Immature natural killer cell (primary cell): ENCODE measurements around the gene TM9SF4. TPM values are rescaled to one million over a fixed set of nuclear protein-coding genes. Genes with fewer than 3 reads are reported as not detected.

Experiments
- DNase-seq, 3 donors: peaks; one replicate each; pipeline ENCODE4 v3.0.0; 2022; ENCODE audit warnings: mixed read lengths in 1 of 3
- H3K27ac Mint-ChIP-seq, 6 donors: one replicate each; pipeline ENCODE4 v1.8.0; 2020; ENCODE audit warnings: mixed read lengths in 6 of 6, mild to moderate bottlenecking in 5 of 6, inconsistent platforms in 4 of 6, moderate library complexity in 3 of 6
- H3K27me3 Mint-ChIP-seq, 3 donors: one replicate each; pipeline ENCODE4 v1.8.0; 2020 to 2021; ENCODE audit warnings: low read depth in 3 of 3, mild to moderate bottlenecking in 3 of 3, mixed read lengths in 3 of 3, moderate library complexity in 3 of 3, inconsistent platforms in 1 of 3
- H3K36me3 Mint-ChIP-seq, 3 donors: one replicate each; pipeline ENCODE4 v1.8.0; 2020; ENCODE audit warnings: mixed read lengths in 3 of 3, inconsistent platforms in 2 of 3, mild to moderate bottlenecking in 2 of 3
- H3K4me1 Mint-ChIP-seq, 2 donors: one replicate each; pipeline ENCODE4 v1.8.0; 2020; ENCODE audit warnings: inconsistent platforms in 2 of 2, mild to moderate bottlenecking in 2 of 2, mixed read lengths in 2 of 2, moderate library complexity in 1 of 2
- H3K4me3 Mint-ChIP-seq, 5 donors: one replicate each; pipeline ENCODE4 v1.8.0; 2020; ENCODE audit warnings: mild to moderate bottlenecking in 5 of 5, mixed read lengths in 5 of 5, inconsistent platforms in 3 of 5, moderate library complexity in 3 of 5
- H3K9me3 Mint-ChIP-seq, 6 donors: one replicate each; pipeline ENCODE4 v1.8.0; 2020; ENCODE audit warnings: mild to moderate bottlenecking in 6 of 6, mixed read lengths in 6 of 6, inconsistent platforms in 4 of 6, moderate library complexity in 3 of 6
- polyA plus RNA-seq, 3 donors: library from polyadenylated mRNA; unstranded; fragments of 300-500 nt; fragmentation: Illumina TruSeq; gene quantifications; one replicate each; pipeline ENCODE4 v1.2.3, GENCODE V29; 2021

The TM9SF4 gene
- polyA plus RNA-seq, 3 donors from 2014 or later: 22.0 to 42.9 (median 38.5) TPM

DNA sequence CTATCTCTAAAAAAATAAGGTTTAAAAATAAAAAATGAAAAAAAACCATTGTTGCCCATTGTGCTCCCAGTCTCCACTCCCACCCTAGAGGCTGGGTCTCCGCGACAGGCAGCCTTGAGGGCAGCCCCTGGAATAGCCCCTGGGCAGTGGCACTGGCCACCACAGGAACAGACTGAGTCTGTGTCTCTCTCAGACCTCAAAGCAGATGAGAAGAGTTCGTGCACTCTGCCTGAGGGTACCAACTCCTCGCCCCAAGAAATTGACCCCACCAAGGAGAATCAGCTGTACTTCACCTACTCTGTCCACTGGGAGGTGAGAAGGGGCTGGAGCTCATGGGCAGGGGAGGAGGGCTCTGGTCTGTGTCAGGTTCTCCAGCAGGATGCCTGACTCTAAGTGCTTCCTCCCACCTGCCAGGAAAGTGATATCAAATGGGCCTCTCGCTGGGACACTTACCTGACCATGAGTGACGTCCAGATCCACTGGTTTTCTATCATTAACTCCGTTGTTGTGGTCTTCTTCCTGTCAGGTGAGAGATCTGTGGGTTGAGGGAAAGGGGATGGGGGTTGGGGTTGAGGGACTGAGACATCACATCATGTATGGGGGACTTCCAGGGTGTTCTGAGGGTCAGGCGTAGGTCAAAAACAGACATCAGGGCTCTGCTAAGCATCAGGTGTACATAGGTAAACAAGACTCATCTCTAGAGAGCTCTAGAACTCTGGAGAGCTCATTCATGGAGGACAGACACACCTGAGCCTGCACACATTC lies 35.6 kb downstream of the TM9SF4 start:
- peaks cover 24 to 57% (median 37%) of the 10 kb centered on the region in 3 donors for H3K36me3 Mint-ChIP-seq
- no peak overlapping the region for H3K4me3 Mint-ChIP-seq
- DNase-seq: no peak
- no peaks in the 10 kb centered on the region for H3K9me3 Mint-ChIP-seq
- peak overlapping the region in 1 of 6 donors; percentile 1 for H3K27ac Mint-ChIP-seq
- no peaks in the 10 kb centered on the region for H3K27me3 Mint-ChIP-seq
- no peaks in the 10 kb centered on the region for H3K4me1 Mint-ChIP-seq

DNA sequence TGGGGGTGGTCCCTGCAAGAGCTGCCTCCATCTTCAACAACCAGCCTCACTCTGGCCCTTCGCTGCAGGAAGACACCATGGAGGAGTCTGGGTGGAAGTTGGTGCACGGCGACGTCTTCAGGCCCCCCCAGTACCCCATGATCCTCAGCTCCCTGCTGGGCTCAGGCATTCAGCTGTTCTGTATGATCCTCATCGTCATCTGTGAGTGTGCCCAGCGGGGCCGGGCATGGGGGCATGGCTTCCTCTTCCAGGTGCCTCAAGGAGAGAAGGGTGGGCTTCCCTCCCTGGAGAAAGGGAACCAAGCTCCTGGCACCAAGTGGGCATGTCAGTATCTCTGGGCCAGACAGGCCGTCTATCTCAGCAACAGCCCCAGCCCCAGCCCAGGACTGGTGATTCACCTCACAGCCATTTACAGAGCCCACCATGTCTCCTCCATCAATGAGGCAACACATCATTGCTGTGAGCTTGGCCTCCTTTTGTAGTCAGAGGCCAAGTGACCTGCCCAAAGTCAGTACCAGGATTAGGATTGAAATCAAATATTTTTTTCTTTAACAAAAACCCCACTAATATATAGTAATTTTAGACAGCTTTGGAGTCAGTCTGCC lies 40.2 kb downstream of the TM9SF4 start:
- peak overlapping the region in 1 of 6 donors; percentile 76 for H3K27ac Mint-ChIP-seq
- no peak for DNase-seq
- H3K27me3 Mint-ChIP-seq: peaks cover 0 to 2% (median 0%) of the 10 kb centered on the region in 3 donors
- peaks cover 21 to 36% (median 24%) of the 10 kb centered on the region in 3 donors for H3K36me3 Mint-ChIP-seq
- no peaks in the 10 kb centered on the region for H3K9me3 Mint-ChIP-seq
- no peak overlapping the region for H3K4me3 Mint-ChIP-seq
- H3K4me1 Mint-ChIP-seq: peaks cover 2 to 3% of the 10 kb centered on the region in 2 donors

DNA sequence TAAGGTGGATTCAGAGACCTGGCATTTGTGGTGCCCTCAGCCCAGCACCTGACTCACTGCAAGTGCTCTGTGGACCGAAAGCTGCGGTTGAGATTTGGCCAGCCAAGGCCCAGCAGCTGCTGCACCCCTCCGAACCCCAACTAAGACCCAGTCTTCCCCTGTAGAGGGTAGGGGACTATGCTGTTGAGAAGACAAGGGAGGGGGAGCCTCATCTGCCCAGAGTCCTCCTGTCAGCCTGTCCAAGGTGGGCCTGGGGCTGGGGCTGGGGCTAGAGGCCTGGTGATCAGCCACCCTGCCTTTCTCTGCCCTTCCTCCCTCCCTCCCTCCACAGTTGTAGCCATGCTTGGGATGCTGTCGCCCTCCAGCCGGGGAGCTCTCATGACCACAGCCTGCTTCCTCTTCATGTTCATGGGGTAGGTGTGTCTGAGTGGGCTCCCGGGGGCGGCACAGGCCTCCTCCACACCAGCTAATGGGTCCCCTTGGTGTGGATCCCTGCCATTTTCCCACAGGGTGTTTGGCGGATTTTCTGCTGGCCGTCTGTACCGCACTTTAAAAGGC lies 40.9 kb downstream of the TM9SF4 start:
- Mint-ChIP-seq H3K27ac (no peak overlapping the region), H3K27me3 (peaks cover 0 to 2% (median 0%) of the 10 kb centered on the region in 3 donors), H3K36me3 (peaks cover 19 to 36% (median 23%) of the 10 kb centered on the region in 3 donors), H3K9me3 (no peaks in the 10 kb centered on the region), H3K4me1 (peaks cover 6 to 10% of the 10 kb centered on the region in 2 donors), H3K4me3 (no peak overlapping the region)
- no peak for DNase-seq

DNA sequence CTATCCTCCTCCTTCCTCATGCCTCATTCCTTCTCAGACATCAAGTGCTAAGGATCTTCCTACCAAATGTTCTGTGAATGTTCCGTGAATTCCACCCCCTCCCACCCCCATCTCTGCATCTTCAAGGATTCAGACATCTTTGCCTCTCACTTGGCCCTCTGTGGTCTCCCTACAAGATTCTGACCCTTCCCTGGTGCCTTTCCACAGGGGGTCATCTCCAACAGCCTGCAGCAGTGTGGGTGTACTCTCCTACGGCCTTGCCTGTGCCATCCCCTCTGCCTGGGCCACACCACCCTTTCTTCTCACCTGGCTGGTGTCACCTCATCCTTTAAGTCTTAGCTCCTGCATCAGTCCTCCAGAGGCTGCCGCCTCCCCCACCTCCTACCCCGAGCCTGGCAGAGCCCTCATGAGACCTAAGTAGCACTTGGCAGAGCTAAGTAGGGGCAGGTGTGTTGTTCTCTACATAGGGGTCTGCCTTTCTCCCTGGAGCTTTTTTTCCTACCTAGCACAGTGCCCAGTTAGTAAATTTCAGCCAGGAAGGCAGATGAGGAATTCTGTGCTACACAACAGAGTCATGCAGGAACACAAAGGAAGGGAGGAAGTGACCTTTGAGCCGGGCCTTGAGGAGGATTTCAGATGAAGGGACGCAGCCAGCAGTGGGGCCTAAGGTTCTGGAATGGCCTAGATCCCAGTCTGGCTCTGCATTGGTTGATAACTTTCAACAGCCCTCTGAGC lies 43.1 kb downstream of the TM9SF4 start:
- peaks cover 9 to 17% of the 10 kb centered on the region in 2 donors for H3K4me1 Mint-ChIP-seq

DNA sequence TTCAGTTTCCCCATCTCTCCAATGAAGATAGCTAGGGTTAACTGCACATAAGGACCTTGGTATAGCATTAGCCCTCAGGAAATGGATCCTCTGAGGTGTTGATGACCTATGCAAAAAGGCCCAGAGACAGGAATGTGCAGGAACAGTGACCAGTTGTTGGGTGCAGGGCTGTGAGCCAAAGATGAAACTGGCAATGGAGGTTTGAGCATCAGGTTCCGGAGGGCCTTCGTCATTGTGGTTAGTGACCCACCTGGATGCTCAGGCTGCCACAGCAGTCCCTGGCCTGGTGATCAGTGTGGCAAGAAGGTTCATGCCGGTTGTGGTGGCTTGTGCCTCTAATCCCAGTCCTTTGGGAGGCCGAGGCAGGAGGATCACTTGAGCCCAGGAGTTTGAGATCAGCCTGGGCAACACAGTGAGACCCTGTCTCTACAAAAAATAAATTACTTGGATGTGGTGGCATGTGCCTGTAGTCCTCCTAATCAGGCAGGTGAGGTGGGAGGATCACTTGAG lies 43.7 kb downstream of the TM9SF4 start:
- Mint-ChIP-seq H3K27ac (no peak overlapping the region), H3K36me3 (peaks cover 11 to 32% (median 20%) of the 10 kb centered on the region in 3 donors), H3K9me3 (no peaks in the 10 kb centered on the region), H3K27me3 (peaks cover 0 to 2% (median 0%) of the 10 kb centered on the region in 3 donors), H3K4me1 (peaks cover 9 to 17% of the 10 kb centered on the region in 2 donors), H3K4me3 (no peak overlapping the region)
- no peak for DNase-seq

More for the DNA sequence above, 43.1 kb downstream of the TM9SF4 start:
- Mint-ChIP-seq H3K27me3 (peaks cover 0 to 2% (median 0%) of the 10 kb centered on the region in 3 donors), H3K36me3 (peaks cover 11 to 28% (median 15%) of the 10 kb centered on the region in 3 donors), H3K4me3 (no peak overlapping the region), H3K9me3 (no peaks in the 10 kb centered on the region), H3K27ac (no peak overlapping the region)
- DNase-seq: no peak

DNA sequence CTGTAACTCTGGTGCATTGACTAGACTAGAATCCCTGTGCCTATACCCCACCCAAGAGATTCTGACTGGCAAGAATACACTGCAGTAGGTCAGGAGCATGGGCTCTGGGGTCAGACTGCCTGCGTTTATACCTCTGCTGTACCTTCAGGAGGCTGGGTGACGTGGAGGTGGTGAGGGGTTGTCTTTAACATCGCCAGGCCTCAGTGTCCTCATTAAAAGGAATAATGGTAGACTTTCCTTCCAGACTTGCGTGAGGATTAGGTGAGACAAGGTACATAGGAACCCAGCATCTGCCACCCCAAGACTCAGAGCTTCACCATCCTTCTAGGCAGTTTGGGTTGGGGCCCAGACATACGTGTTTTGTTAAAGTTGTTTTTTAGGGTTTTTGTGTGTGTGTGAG lies 44.3 kb downstream of the TM9SF4 start:
- Mint-ChIP-seq H3K36me3 (peaks cover 11 to 32% (median 20%) of the 10 kb centered on the region in 3 donors), H3K9me3 (no peaks in the 10 kb centered on the region), H3K27me3 (peaks cover 0 to 2% (median 0%) of the 10 kb centered on the region in 3 donors), H3K4me3 (no peak overlapping the region), H3K27ac (no peak overlapping the region), H3K4me1 (peaks cover 9 to 17% of the 10 kb centered on the region in 2 donors)
- DNase-seq: no peak

DNA sequence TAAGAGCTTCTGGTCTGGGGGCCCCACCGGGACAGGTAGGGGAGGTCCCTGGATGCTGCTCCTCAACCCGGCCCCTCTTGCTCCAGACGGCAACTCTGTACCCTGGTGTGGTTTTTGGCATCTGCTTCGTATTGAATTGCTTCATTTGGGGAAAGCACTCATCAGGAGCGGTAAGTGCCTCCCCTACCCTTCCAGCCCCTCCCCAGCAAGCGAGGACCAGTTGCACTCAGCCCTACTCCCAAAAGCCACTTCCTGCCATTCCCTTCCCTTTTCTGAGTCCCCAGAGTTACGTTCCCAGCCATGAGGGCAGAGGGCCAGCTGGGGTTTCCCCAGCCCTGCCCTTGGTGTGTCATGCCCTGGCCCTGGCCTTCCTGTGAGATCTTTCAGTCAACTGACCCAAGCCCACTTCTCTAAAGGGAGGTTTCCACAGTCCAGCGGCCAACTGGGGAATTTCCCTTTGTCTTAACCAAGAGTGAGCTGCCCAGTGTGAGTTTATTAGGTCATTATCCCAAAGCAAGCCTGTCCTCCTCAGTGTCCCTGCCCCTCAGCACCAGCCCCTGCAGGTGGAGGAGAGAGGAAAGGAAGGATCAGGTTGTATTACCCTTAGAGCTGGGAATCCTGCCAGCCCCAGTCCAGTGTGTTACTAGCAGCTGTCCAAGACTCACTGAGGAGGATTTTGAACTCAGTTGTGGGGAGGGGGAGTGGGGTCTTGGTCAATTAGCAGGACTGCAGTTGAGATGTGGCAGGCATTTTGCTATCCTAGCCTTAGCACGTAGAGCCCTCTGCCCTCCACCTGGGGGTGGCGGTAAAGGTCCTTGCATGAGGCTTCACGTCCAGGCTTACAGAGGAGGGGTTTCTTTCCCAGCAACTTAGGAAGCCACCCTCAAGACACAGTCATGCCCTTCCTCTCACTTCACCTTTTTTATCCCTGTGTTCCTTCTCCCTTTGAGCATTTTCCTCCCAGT lies 45.8 kb downstream of the TM9SF4 start:
- Mint-ChIP-seq H3K27ac (peak overlapping the region in 4 of 6 donors; percentile 12 to 67 (median 39)), H3K4me3 (peak overlapping the region in 1 of 5 donors; percentile 18), H3K27me3 (peaks cover 0 to 3% (median 0%) of the 10 kb centered on the region in 3 donors), H3K4me1 (peaks cover 9 to 17% of the 10 kb centered on the region in 2 donors), H3K36me3 (peaks cover 11 to 38% (median 20%) of the 10 kb centered on the region in 3 donors), H3K9me3 (no peaks in the 10 kb centered on the region)
- DNase-seq: peak; percentile 1 to 22 (median 2)

DNA sequence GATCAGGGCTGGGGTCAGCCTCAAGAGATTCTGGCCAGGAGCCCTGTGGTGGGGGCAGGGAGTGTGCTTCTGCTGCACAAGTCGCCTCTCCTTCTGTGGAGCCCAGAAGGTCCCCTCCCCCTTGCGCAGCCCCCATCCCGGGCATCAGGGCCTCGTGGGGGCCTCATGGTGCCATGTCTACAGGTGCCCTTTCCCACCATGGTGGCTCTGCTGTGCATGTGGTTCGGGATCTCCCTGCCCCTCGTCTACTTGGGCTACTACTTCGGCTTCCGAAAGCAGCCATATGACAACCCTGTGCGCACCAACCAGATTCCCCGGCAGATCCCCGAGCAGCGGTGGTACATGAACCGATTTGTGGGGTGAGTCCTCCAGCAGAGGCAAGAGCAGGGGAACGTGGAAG lies 48.1 kb downstream of the TM9SF4 start:
- Mint-ChIP-seq H3K9me3 (no peaks in the 10 kb centered on the region), H3K27me3 (peaks cover 0 to 2% (median 0%) of the 10 kb centered on the region in 3 donors), H3K36me3 (peaks cover 16 to 47% (median 26%) of the 10 kb centered on the region in 3 donors), H3K27ac (no peak overlapping the region), H3K4me1 (peaks cover 9 to 17% of the 10 kb centered on the region in 2 donors), H3K4me3 (no peak overlapping the region)
- DNase-seq: no peak

DNA sequence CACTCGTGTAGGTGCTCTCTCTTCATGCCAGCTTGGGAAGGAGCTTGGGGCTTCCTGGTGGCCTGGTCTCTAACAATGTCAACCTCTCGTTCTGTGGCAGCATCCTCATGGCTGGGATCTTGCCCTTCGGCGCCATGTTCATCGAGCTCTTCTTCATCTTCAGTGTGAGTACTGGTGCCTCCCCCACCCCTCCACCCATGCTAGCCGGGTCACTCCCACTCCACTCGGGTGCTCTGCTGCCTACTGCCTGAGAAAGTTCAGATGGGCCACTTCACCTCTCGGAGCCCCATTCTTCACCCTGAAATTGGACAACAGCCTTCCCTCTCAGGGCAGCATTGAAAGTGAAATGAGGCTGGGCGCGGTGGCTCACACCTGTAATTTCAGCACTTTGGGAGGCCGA lies 48.8 kb downstream of the TM9SF4 start:
- Mint-ChIP-seq H3K36me3 (peaks cover 18 to 48% (median 27%) of the 10 kb centered on the region in 3 donors), H3K27me3 (peaks cover 0 to 1% (median 0%) of the 10 kb centered on the region in 3 donors), H3K9me3 (no peaks in the 10 kb centered on the region), H3K27ac (no peak overlapping the region), H3K4me3 (no peak overlapping the region), H3K4me1 (peaks cover 9 to 17% of the 10 kb centered on the region in 2 donors)
- no peak for DNase-seq

DNA sequence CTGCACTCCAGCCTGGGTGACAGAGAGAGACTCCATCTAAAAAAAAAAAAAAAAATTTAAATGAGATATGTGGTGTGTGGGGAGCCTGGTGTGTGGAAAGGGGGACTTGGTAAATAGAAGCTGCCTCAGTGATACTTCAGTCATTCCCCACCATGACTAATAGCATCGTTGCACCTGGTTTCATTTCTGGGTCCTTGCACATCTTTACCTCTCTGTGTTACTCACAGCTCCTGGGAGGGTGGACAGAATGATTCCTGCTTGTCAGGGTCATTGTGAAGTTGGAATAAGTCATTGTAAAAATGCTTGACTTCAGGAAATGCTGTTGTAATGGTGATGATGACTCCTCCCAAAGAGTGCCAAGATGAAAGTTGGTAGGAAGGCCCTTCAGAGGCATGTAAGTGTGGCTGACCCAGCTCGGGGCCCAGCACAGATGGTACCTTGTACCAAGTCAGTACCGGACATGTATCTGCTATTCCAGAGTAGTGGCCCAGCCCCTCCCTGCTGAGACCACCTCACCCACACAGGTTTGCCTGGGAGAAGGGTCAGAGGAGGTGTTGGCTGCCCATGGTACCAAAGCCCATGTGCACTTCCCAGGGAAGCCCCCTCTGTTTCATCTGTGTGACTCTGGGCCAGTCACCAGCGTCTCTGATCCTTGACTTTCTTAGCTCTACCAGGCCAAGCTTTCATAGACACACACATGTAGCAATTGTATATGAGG lies 49.6 kb downstream of the TM9SF4 start:
- H3K4me3 Mint-ChIP-seq: no peak overlapping the region
- no peaks in the 10 kb centered on the region for H3K9me3 Mint-ChIP-seq
- peaks cover 18 to 48% (median 27%) of the 10 kb centered on the region in 3 donors for H3K36me3 Mint-ChIP-seq
- H3K27me3 Mint-ChIP-seq: peaks cover 0 to 1% (median 0%) of the 10 kb centered on the region in 3 donors
- no peak overlapping the region for H3K27ac Mint-ChIP-seq
- DNase-seq: no peak
- peaks cover 9 to 17% of the 10 kb centered on the region in 2 donors for H3K4me1 Mint-ChIP-seq

DNA sequence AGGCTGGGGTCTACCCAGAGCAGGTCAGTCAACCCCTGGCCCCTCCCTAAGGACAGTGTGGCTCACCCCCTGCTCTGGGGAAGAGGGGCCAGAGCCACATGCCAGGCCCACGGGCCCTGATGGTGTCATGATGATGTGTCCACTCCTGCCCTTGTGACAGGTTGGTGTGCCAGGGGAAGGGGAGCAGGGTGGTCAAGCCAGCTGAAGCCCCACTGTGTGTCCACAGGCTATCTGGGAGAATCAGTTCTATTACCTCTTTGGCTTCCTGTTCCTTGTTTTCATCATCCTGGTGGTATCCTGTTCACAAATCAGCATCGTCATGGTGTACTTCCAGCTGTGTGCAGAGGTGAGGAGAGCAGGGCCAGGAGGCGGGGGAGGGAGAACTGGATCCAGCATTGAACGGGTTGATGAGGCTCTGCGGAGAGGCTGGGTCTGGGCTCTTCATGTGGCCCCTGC lies 50.3 kb downstream of the TM9SF4 start:
- Mint-ChIP-seq H3K4me3 (no peak overlapping the region), H3K36me3 (peaks cover 15 to 48% (median 27%) of the 10 kb centered on the region in 3 donors), H3K27me3 (peaks cover 0 to 1% (median 0%) of the 10 kb centered on the region in 3 donors), H3K4me1 (peaks cover 7 to 13% of the 10 kb centered on the region in 2 donors), H3K9me3 (no peaks in the 10 kb centered on the region), H3K27ac (no peak overlapping the region)
- no peak for DNase-seq

DNA sequence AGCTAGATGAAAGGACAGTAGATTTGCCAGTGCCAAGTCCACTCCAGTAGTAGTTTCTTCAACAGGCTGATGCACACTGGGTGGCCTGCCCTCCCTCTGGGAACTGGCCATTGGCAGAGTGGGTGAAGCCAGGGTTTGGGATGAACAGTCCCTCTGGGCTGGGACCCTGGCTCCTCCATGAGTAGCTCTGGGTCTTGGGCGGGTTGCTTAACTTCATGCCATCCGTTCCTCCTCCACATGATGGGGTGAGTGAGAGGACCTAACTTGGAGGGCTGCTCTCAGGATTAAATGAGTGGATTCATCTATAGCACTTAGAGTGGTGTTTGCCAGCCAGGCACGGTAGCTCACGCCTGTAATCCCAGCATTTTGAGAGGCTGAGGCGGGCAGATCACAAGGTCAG lies 50.8 kb downstream of the TM9SF4 start:
- Mint-ChIP-seq H3K4me3 (no peak overlapping the region), H3K9me3 (no peaks in the 10 kb centered on the region), H3K4me1 (peaks cover 3 to 7% of the 10 kb centered on the region in 2 donors), H3K27ac (no peak overlapping the region), H3K36me3 (peaks cover 15 to 46% (median 30%) of the 10 kb centered on the region in 3 donors), H3K27me3 (peaks cover 0 to 1% (median 0%) of the 10 kb centered on the region in 3 donors)
- no peak for DNase-seq
